Activated CD4-positive, alpha-beta T cell treated with anti-CD3 and anti-CD28 coated beads, Interleukin-2, amount 50 U/mL, for 16 hours (primary cell): ENCODE results near the gene C3orf33.

ENCODE experiments used
- DNase-seq: peaks from one replicate; pipeline ENCODE4 v3.0.0-alpha.2; 2020

C3orf33 gene

DNA sequence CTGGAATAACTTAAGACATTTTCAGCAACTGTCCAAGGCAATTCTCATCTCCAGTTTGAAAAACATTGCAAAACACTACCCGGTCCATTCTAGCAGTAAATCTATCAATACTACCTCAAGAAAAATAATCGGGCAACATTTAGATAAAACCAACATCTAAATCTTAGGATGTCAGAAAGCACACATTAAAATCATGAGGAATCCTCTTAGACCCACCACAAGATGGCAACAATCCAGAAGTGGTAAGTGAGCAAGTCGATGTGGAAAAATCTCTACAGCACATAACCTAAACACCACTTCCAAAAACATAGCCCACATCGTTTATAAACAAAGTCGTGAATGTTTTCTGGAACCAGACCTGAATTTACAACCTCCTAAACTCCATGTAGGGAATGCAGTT, 66.9 kb downstream of the C3orf33 start:
- DNase-seq = no peak

DNA sequence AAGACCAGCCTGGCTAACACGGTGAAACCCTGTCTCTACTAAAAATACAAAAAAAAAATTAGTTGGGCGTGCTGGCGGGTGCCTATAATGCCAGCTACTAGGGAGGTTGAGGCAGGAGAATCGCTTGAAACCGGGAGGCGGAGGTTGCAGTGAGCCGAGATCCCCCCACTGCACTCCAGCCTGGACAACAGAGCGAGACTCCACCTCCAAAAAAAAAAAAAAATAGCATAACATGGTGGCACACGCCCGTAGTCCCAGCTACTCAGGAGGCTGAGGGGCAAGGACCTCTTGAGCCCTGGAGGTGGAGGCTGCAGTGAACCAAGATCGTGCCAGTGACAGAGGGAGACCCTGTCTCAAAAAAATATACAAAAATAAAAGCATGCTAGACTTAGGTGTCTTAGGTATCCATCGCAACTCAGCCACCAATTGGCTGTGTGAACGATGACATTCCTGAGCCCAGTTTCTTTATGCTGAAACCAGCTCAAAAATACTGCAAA, 67.5 kb downstream of the C3orf33 start:
- no peak for DNase-seq

DNA sequence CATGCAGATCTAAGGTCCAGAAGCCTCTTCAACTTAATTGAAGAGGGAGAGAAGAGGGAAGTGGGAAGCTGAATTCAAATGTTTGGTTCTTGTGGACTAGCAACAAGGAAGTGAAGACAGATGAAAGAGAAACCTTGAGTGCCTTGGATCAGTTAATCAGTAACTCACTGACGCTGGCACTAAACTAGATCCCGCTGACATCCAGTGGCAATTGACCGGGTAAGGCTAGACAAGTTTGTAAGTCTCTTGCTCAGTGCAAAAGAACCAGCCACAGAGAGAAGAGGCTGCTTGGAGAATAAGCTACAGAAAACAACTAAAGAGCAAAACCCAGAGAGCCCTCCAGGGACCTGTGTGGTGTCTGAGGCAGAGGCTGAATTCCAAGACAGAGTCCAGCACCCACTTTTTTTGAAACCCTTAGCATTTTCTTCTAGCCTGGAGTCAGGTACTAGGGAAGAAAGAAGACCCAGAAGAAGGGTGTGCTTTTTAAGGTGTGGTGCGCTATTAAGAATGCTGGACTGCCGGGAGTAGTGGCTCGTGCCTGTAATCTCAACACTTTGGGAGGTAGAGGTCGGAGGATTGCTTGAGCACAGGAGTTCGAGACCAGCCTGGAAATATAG, 68.1 kb downstream of the C3orf33 start:
- DNase-seq = no peak

DNA sequence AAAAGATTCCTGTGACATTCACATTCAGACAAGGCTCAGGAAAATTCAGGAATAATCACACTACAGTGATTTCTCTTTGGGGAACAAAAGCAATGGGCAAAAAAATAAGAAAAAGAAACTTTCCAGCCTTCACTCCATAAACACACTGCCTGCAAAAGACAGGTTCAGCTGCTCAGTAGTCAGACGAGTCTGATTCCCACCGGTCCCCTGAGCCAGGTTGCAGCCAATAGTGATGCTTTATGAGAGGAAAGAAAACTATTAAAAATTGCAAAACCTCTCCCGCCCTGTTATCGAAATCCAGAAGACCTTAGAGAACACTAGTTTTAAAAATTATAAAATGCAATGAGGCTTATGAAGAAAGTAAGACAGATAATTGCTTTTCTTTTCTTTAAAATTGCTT, 69.7 kb downstream of the C3orf33 start:
- DNase-seq = no peak

DNA sequence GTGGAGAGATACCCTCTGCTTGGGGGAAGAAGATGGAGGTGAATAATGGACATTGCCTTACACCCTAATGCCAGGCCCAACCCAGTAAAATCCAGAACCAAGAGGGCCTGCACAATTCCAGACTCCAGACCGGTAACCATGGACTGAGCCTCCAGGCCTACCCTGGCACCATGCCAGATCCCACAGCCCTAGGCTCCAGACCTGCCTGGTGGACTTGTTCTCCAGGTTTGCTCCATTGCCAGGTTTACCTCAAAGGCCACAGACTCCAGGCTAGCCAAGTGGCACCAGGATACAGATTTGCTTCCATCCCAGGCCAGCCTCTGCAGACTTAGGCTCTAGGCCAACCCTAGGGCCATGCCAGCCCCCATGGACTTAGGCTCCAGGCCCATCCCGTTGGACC, 75.2 kb downstream of the C3orf33 start:
- no peak for DNase-seq

DNA sequence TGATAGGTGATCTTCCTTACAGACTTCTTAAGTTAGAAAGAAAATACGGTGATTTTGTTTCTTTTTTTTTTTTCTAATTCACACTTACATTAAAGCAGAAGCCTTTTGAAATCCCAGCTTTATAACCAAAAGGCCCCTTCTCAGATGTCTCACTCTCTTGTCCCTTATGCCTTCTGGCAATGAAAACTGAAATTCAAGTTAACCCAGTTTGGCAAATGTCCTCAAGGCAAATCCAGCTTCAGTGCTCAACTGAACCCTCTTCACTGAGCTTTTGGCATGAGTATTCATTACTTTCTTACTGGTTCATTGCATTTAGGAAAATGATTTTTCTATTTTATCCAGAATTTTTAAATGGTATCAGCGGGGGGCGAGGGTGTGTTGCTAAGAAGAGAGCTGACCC, 78.2 kb downstream of the C3orf33 start:
- no peak for DNase-seq

DNA sequence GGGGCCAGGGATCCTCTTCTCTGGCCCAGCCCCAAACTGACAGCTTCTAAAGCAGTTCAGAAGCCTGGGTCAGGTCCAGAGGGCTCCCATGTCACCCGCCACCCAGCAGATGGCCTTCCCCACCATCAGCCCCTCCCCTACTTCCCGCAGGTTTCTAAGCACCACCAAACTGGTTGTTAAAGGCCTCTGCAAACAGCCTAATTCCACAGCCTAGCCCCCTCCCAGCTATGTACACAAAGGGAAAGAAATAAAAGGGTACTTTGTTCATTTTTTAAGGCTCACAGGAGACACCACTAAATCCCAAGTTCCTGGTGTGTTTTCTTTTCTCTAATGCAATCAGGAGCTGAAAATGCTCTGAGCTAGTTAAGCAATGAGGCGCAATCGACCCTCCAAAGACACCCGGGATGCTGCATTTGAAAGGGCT, 91.8 kb downstream of the C3orf33 start:
- no peak for DNase-seq
